ENCODE data around the gene TMEM178B. TPM values are rescaled to one million over a fixed set of nuclear protein-coding genes. Genes with fewer than 3 reads are reported as not detected.

The TMEM178B gene
- total RNA-seq, 4 donors from 2014 or later, result 0.42 to 2.5 (median 0.92) TPM

GRCh38 chr7:141128931-141129330 lies 55.1 kb downstream of the TMEM178B start:
- no peak for TF ChIP-seq EP300 (IDR thresholded peaks at IDR 0.05)
- no peak for TF ChIP-seq POLR2AphosphoS5 (IDR thresholded peaks at IDR 0.05)
- no peak for TF ChIP-seq CTCF (IDR thresholded peaks at IDR 0.05)
- TF ChIP-seq POLR2A (IDR thresholded peaks at IDR 0.05; ENCODE audit: low read depth), result no peak
- Histone ChIP-seq H3K27ac (replicated peaks in 1 of 4) (no peak overlapping the region), H3K27me3 (no peaks in the 10 kb centered on the region), H3K36me3 (no peaks in the 10 kb centered on the region), H3K4me1 (no peaks in the 10 kb centered on the region), H3K4me3 (no peak overlapping the region), H3K9me3 (peaks cover 0 to 11% (median 4%) of the 10 kb centered on the region in 4 donors)
- WGBS, result 74% methylated on average over 2 of the region's 2 CpGs
- intact Hi-C loops (cut with DNase I), result no loop called here
- no peak for DNase-seq (ENCODE audit: extremely low spot score)

GRCh38 chr7:141132671-141133070 lies 58.8 kb downstream of the TMEM178B start:
- no peak for DNase-seq (ENCODE audit: extremely low spot score)
- H3K9me3 ChIP-seq, result peaks cover 0 to 11% (median 4%) of the 10 kb centered on the region in 4 donors
- no peak for TF ChIP-seq POLR2AphosphoS5 (IDR thresholded peaks at IDR 0.05)
- no peak for TF ChIP-seq CTCF (IDR thresholded peaks at IDR 0.05)
- no peak for TF ChIP-seq EP300 (IDR thresholded peaks at IDR 0.05)
- TF ChIP-seq POLR2A (IDR thresholded peaks at IDR 0.05; ENCODE audit: low read depth), result no peak
- no peak overlapping the region for H3K4me3 ChIP-seq
- H3K4me1 ChIP-seq, result no peaks in the 10 kb centered on the region
- H3K27me3 ChIP-seq, result no peaks in the 10 kb centered on the region
- intact Hi-C loops (cut with DNase I), result no loop called here
- no peak overlapping the region for H3K27ac ChIP-seq (replicated peaks in 1 of 4)
- WGBS, result 89% methylated on average over 3 of the region's 3 CpGs
- H3K36me3 ChIP-seq, result no peaks in the 10 kb centered on the region

- no peak for DNase-seq (ENCODE audit: extremely low spot score)
- intact Hi-C loops (cut with DNase I), result no loop called here
- H3K27me3 ChIP-seq, result no peaks in the 10 kb centered on the region
- H3K4me3 ChIP-seq, result no peak overlapping the region
- H3K4me1 ChIP-seq, result no peaks in the 10 kb centered on the region
- 96% methylated on average over 1 of the region's 1 CpG for WGBS
- H3K36me3 ChIP-seq, result no peaks in the 10 kb centered on the region
- TF ChIP-seq CTCF (IDR thresholded peaks at IDR 0.05) (no peak), EP300 (IDR thresholded peaks at IDR 0.05) (no peak), POLR2A (IDR thresholded peaks at IDR 0.05; ENCODE audit: low read depth) (no peak), POLR2AphosphoS5 (IDR thresholded peaks at IDR 0.05) (no peak)
- H3K27ac ChIP-seq (replicated peaks in 1 of 4), result no peak overlapping the region
- H3K9me3 ChIP-seq, result peaks cover 0 to 11% (median 4%) of the 10 kb centered on the region in 4 donors
Measured at GRCh38 chr7:141133646-141134045, 59.8 kb downstream of the TMEM178B start.

GRCh38 chr7:141142058-141142457 lies 68.2 kb downstream of the TMEM178B start:
- H3K36me3 ChIP-seq, result no peaks in the 10 kb centered on the region
- TF ChIP-seq EP300 (IDR thresholded peaks at IDR 0.05) (no peak), POLR2AphosphoS5 (IDR thresholded peaks at IDR 0.05) (no peak), POLR2A (IDR thresholded peaks at IDR 0.05; ENCODE audit: low read depth) (no peak), CTCF (IDR thresholded peaks at IDR 0.05) (no peak)
- intact Hi-C loops (cut with DNase I), result no loop called here
- H3K9me3 ChIP-seq, result peaks cover 0 to 10% (median 5%) of the 10 kb centered on the region in 4 donors
- H3K4me1 ChIP-seq, result no peaks in the 10 kb centered on the region
- 97% methylated on average over 2 of the region's 2 CpGs for WGBS
- no peak overlapping the region for H3K4me3 ChIP-seq
- no peaks in the 10 kb centered on the region for H3K27me3 ChIP-seq
- no peak overlapping the region for H3K27ac ChIP-seq (replicated peaks in 1 of 4)
- no peak for DNase-seq (ENCODE audit: extremely low spot score)

Data from esophagus muscularis mucosa (tissue), 4 donors.